Endothelial cell of umbilical vein (primary cell): Measurements from ENCODE around the gene PARM1. TPM values are rescaled to one million over a fixed set of nuclear protein-coding genes. Genes with fewer than 3 reads are reported as not detected.

ENCODE experiments used
- BruUV-seq: library from RNA; stranded (reverse); fragments of 400-500 nt; replicated peaks from 2 replicates; lab custom pipeline; 2021; lab: Mats Ljungman, UMichigan
- CTCF ChIA-PET: fragments of 300-600, 350-600 bp; sonication (Branson Sonifier 250); formaldehyde crosslinking; loops from one replicate; lab custom pipeline; 2021; ENCODE audit warnings: antibody characterized with exemption, inconsistent platforms; lab: Charles Lee
- POLR2A ChIA-PET: fragments of 300-600, 350-600 bp; sonication (Branson Sonifier 250); formaldehyde crosslinking; loops from one replicate; lab custom pipeline; 2021; ENCODE audit warnings: antibody characterized with exemption, inconsistent platforms; lab: Charles Lee
- DNase-seq: peaks from one replicate; pipeline ENCODE4 v3.0.0-alpha.2; 2011; ENCODE audit warnings: low read depth, low spot score
- FAIRE-seq: peaks from 2 replicates; lab custom pipeline; 2011; peaks lifted over from hg19 to GRCh38; lab: Jason Lieb, UNC
- H2AFZ ChIP-seq: 2 replicates; pipeline ENCODE4 v1.6.0; 2012; ENCODE audit warnings: low read depth, low read length, control low read depth, inconsistent platforms
- H3K27ac ChIP-seq: 2 replicates; pipeline ENCODE4 v1.5.1; 2011; ENCODE audit warnings: low read depth, mild to moderate bottlenecking, control low read depth, low read length, moderate library complexity; ENCODE audit not compliant: insufficient read depth
- H3K27me3 ChIP-seq, 2 experiments: 2 replicates each; pipeline versions ENCODE4 v1.6.0 to v1.6.1; 2011; ENCODE audit warnings: low read length in 2 of 2, mixed read lengths in 1 of 2; ENCODE audit not compliant: control insufficient read depth in 2 of 2, insufficient read depth in 2 of 2
- H3K36me3 ChIP-seq, 2 experiments: 2 replicates in 1 of 2; 3 replicates in 1 of 2; pipeline ENCODE4 v1.5.1; 2011; ENCODE audit warnings: low read length in 2 of 2, mild to moderate bottlenecking in 1 of 2, moderate library complexity in 1 of 2; ENCODE audit not compliant: control insufficient read depth in 2 of 2, insufficient read depth in 2 of 2; ENCODE audit errors: extremely low read depth in 1 of 2
- H3K4me1 ChIP-seq: 3 replicates; pipeline ENCODE4 v1.5.1; 2011; ENCODE audit warnings: mild to moderate bottlenecking, low read length; ENCODE audit not compliant: control insufficient read depth, insufficient read depth; ENCODE audit errors: extremely low read depth
- H3K4me2 ChIP-seq: 2 replicates; pipeline ENCODE4 v1.6.1; 2011; ENCODE audit warnings: low read length, control low read depth, mixed read lengths; ENCODE audit not compliant: insufficient read depth
- H3K4me3 ChIP-seq, 3 experiments: fragments of 200-600 bp in 1 of 3; sonication (generic), shearing (Covaris generic) in 1 of 3; replicated peaks in 1 of 3; 2 replicates each; pipeline ENCODE4 v1.5.1; 2011 to 2016; ENCODE audit warnings: control low read depth in 3 of 3, low read length in 3 of 3, mild to moderate bottlenecking in 2 of 3, inconsistent platforms in 1 of 3, low read depth in 1 of 3, moderate library complexity in 1 of 3; ENCODE audit not compliant: insufficient read depth in 1 of 3
- H3K79me2 ChIP-seq: 2 replicates; pipeline ENCODE4 v1.6.0; 2012; ENCODE audit warnings: low read length, inconsistent platforms; ENCODE audit not compliant: control insufficient read depth, insufficient read depth
- H3K9ac ChIP-seq: replicated peaks from 2 replicates; pipeline ENCODE3; 2011; ENCODE audit warnings: low read length, control low read depth; ENCODE audit not compliant: insufficient read depth; ENCODE audit errors: extremely low read depth
- H3K9me1 ChIP-seq: replicated peaks from 3 replicates; pipeline ENCODE4 v1.6.0; 2011; ENCODE audit warnings: mild to moderate bottlenecking, low read length; ENCODE audit not compliant: control insufficient read depth, insufficient read depth; ENCODE audit errors: extremely low read depth
- H3K9me3 ChIP-seq: replicated peaks from 2 replicates; pipeline ENCODE4 v1.5.1; 2012; ENCODE audit warnings: low read length, inconsistent platforms; ENCODE audit not compliant: control insufficient read depth, insufficient read depth
- H4K20me1 ChIP-seq: replicated peaks from 2 replicates; pipeline ENCODE3; 2011; ENCODE audit warnings: mild to moderate bottlenecking, low read length; ENCODE audit not compliant: control insufficient read depth, insufficient read depth; ENCODE audit errors: extremely low read depth
- EZH2 ChIP-seq: IDR thresholded peaks from 2 replicates; pipeline ENCODE4 v1.6.1; 2012; ENCODE audit warnings: borderline replicate concordance, low read depth, mild to moderate bottlenecking, moderate library complexity, low read length, inconsistent platforms; ENCODE audit not compliant: severe bottlenecking
- FOS ChIP-seq: IDR thresholded peaks from 2 replicates; pipeline ENCODE4 v1.6.1; 2011; ENCODE audit warnings: mild to moderate bottlenecking, low read length, moderate library complexity, borderline replicate concordance; ENCODE audit not compliant: insufficient read depth
- GATA2 ChIP-seq: IDR thresholded peaks from 2 replicates; pipeline ENCODE4 v1.7.0; 2011; ENCODE audit warnings: low read depth, mild to moderate bottlenecking, moderate library complexity, mixed read lengths, low read length; ENCODE audit not compliant: insufficient read length, insufficient read depth
- JUN ChIP-seq: IDR thresholded peaks from 2 replicates; pipeline ENCODE4 v1.6.1; 2011; ENCODE audit warnings: borderline replicate concordance, low read depth; ENCODE audit not compliant: insufficient read length, insufficient read depth
- MAX ChIP-seq: IDR thresholded peaks from 2 replicates; pipeline ENCODE4 v1.6.1; 2011; ENCODE audit not compliant: insufficient read depth, insufficient read length
- MYC ChIP-seq: IDR thresholded peaks from one replicate; pipeline ENCODE4 v1.6.1; 2011; ENCODE audit warnings: mild to moderate bottlenecking, low read depth, low read length
- POLR2A ChIP-seq: IDR thresholded peaks from 2 replicates; pipeline ENCODE4 v1.6.1; 2012; ENCODE audit warnings: low read depth, mild to moderate bottlenecking, control low read depth, low read length
- POLR2AphosphoS5 ChIP-seq: IDR thresholded peaks from 2 replicates; pipeline ENCODE4 v1.6.1; 2012; ENCODE audit warnings: low read depth, mild to moderate bottlenecking, control low read depth, low read length, moderate library complexity; ENCODE audit not compliant: insufficient read depth
- dilution Hi-C: fragments of 300-500 bp; cut with MboI; formaldehyde crosslinking; loops from one replicate; pipeline ENCODE4 v1.15.0; 2019; ENCODE audit warnings: low sequenced_read_pairs; ENCODE audit not compliant: extremely low pct_ligation_motif_present
- intact Hi-C: fragments of 100-400 bp; cut with micrococcal nuclease; formaldehyde crosslinking; loops from one replicate; pipeline ENCODE4 v1.10.0; 2022
- polyA plus RNA-seq, 4 experiments: library from polyadenylated mRNA; depleted of rRNA in 3 of 4; stranded (reverse) in 3 of 4; unstranded in 1 of 4; fragments of >200 nt; gene quantifications; 2 replicates each; pipeline versions ENCODE4 v1.2.1 to v1.2.3, GENCODE V29; 2011 to 2012; ENCODE audit warnings: missing spikeins in 1 of 4
- total RNA-seq: library from RNA; stranded (reverse); gene quantifications from 2 replicates; pipeline ENCODE4 v1.2.3, GENCODE V29; 2021
- TF ChIP-seq, protein P1 (sequence below), 2 donors: IDR thresholded peaks; 1 replicate in 1 of 2; 2 replicates in 1 of 2; pipeline ENCODE4 v1.5.1; 2011; ENCODE audit warnings: low read length in 2 of 2, mild to moderate bottlenecking in 2 of 2, moderate library complexity in 2 of 2, control low read depth in 1 of 2, inconsistent platforms in 1 of 2, low read depth in 1 of 2; ENCODE audit not compliant: insufficient read depth in 1 of 2; ENCODE audit errors: extremely low read depth in 1 of 2

Gene PARM1
- total and polyA plus RNA-seq, 2 donors (not counting 3 experiments of a cell fraction or from before 2014, with no cell fraction given): 0.01 TPM; not detected in 1

- no TSS peak for BruUV-seq
- Histone ChIP-seq H3K4me3 (no peak overlapping the region), H3K9me3 (no peaks in the 10 kb centered on the region), H3K27ac (no peak overlapping the region), H3K9me1 (no peaks in the 10 kb centered on the region), H3K4me1 (no peaks in the 10 kb centered on the region), H2AFZ (no peak overlapping the region), H3K9ac (no peak overlapping the region), H3K4me2 (no peak overlapping the region), H3K36me3 (no peaks in the 10 kb centered on the region), H3K79me2 (no peaks in the 10 kb centered on the region), H4K20me1 (no peaks in the 10 kb centered on the region), H3K27me3 (no peaks in the 10 kb centered on the region)
- intact Hi-C loops: no loop called here
- dilution Hi-C loops: no loop called here
- POLR2A ChIA-PET: no interaction called here
- TF ChIP-seq, protein P1, sequence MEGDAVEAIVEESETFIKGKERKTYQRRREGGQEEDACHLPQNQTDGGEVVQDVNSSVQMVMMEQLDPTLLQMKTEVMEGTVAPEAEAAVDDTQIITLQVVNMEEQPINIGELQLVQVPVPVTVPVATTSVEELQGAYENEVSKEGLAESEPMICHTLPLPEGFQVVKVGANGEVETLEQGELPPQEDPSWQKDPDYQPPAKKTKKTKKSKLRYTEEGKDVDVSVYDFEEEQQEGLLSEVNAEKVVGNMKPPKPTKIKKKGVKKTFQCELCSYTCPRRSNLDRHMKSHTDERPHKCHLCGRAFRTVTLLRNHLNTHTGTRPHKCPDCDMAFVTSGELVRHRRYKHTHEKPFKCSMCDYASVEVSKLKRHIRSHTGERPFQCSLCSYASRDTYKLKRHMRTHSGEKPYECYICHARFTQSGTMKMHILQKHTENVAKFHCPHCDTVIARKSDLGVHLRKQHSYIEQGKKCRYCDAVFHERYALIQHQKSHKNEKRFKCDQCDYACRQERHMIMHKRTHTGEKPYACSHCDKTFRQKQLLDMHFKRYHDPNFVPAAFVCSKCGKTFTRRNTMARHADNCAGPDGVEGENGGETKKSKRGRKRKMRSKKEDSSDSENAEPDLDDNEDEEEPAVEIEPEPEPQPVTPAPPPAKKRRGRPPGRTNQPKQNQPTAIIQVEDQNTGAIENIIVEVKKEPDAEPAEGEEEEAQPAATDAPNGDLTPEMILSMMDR (IDR thresholded peaks at IDR 0.05; ENCODE audit: extremely low read depth in 1 of 2, insufficient read depth in 1 of 2, low read depth in 1 of 2, low read length in 2 of 2): no peak
- TF ChIP-seq MAX: no peak
- TF ChIP-seq GATA2: no peak
- TF ChIP-seq POLR2AphosphoS5: no peak
- TF ChIP-seq JUN: no peak
- no peak for TF ChIP-seq MYC
- no peak for TF ChIP-seq EZH2
- no peak for TF ChIP-seq FOS
- TF ChIP-seq POLR2A: no peak
- CTCF ChIA-PET: no interaction called here
- FAIRE-seq (no peak), DNase-seq (no peak)
Measured at GRCh38 chr4:74897386-74897785, 35.5 kb upstream of the PARM1 start.
